H1 (cell line): ENCODE data around the gene HP1BP3. TPM values are rescaled to one million over a fixed set of nuclear protein-coding genes. Genes with fewer than 3 reads are reported as not detected.

Experiments used
- E2F6 ChIP-seq: IDR thresholded peaks from 2 replicates; pipeline ENCODE4 v1.6.1; 2012; ENCODE audit warnings: inconsistent platforms
- TAF1 ChIP-seq: IDR thresholded peaks from 2 replicates; pipeline ENCODE4 v1.6.1; 2011; ENCODE audit warnings: mild to moderate bottlenecking, low read depth, low read length
- polyA plus RNA-seq, 7 experiments: library from polyadenylated mRNA; depleted of rRNA in 3 of 7; stranded (reverse) in 5 of 7; unstranded in 2 of 7; fragments of >200 nt in 5 of 7; fragments of 200-250 nt in 2 of 7; gene quantifications; 1 replicate in 5 of 7; 2 replicates in 1 of 7; 4 replicates in 1 of 7; pipeline versions ENCODE4 v1.2.1 to v1.2.3, GENCODE V29; 2011 to 2013; ENCODE audit warnings: missing spikeins in 2 of 7, mixed read lengths in 2 of 7
- total RNA-seq: library from RNA; stranded (reverse); fragmentation: NEBNext Ultra II Directional; extraction: Animal tissue kit (Norgen Biotek cat#: 25700); gene quantifications from 2 replicates; pipeline ENCODE4 v1.2.1, GENCODE V29; 2021
- TF ChIP-seq, protein P1 (sequence below): fragments of 300-600 bp; sonication (generic); IDR thresholded peaks from 2 replicates; pipeline ENCODE4 v1.7.1; 2012; ENCODE audit warnings: low read length, moderate library complexity, mild to moderate bottlenecking, inconsistent platforms; ENCODE audit not compliant: insufficient replicate concordance

Gene HP1BP3
- total and polyA plus RNA-seq, 2 of the 8 experiments (the other 6 are each of a cell fraction or from before 2014, with no cell fraction given): 47.4 to 125 TPM

DNA sequence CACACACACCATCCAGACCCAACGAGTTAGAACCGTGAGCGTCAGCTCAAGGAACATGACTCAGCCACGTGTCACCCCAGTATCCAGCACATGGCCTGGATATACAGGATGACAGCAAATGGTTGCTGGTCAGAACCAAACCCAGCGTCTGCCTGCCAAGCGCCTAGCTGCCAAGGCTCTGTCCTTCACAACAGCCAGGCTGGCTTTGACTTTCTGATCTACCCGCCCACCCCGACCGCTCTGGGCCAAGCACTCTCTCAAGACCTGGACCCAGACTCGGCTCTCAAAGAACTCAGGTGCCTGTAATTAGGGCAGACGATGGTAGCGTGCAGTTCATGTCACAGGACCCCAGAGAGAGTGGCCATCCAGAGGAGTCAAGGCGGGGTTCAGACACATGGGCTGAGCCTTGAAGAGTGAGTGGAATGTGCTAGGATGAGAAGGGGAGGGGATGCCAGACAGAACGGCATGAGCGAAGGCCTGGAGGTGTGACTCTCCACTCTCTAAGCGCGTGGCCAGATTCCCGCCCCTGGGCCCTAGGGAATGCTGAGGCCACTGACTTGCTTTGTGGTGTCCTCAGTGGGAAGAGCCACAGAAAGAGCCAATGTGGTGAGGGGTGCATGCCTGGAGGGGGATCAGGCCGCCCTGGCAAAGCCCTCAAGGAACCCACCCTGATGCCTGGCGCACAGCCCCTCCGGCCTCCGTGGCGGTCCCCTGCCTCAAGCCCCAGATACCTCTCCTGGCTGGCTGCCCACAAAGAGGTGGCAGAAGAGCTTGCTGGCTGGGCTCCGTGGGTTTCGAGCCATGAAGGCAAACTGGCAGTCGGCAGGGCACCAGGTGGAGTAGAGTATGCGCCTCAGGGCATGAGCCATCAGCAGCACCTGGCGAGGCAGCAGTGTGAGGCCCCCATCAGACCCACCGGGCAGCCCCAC, 61.7 kb downstream of the HP1BP3 start (continued):
- TF ChIP-seq, protein P1, sequence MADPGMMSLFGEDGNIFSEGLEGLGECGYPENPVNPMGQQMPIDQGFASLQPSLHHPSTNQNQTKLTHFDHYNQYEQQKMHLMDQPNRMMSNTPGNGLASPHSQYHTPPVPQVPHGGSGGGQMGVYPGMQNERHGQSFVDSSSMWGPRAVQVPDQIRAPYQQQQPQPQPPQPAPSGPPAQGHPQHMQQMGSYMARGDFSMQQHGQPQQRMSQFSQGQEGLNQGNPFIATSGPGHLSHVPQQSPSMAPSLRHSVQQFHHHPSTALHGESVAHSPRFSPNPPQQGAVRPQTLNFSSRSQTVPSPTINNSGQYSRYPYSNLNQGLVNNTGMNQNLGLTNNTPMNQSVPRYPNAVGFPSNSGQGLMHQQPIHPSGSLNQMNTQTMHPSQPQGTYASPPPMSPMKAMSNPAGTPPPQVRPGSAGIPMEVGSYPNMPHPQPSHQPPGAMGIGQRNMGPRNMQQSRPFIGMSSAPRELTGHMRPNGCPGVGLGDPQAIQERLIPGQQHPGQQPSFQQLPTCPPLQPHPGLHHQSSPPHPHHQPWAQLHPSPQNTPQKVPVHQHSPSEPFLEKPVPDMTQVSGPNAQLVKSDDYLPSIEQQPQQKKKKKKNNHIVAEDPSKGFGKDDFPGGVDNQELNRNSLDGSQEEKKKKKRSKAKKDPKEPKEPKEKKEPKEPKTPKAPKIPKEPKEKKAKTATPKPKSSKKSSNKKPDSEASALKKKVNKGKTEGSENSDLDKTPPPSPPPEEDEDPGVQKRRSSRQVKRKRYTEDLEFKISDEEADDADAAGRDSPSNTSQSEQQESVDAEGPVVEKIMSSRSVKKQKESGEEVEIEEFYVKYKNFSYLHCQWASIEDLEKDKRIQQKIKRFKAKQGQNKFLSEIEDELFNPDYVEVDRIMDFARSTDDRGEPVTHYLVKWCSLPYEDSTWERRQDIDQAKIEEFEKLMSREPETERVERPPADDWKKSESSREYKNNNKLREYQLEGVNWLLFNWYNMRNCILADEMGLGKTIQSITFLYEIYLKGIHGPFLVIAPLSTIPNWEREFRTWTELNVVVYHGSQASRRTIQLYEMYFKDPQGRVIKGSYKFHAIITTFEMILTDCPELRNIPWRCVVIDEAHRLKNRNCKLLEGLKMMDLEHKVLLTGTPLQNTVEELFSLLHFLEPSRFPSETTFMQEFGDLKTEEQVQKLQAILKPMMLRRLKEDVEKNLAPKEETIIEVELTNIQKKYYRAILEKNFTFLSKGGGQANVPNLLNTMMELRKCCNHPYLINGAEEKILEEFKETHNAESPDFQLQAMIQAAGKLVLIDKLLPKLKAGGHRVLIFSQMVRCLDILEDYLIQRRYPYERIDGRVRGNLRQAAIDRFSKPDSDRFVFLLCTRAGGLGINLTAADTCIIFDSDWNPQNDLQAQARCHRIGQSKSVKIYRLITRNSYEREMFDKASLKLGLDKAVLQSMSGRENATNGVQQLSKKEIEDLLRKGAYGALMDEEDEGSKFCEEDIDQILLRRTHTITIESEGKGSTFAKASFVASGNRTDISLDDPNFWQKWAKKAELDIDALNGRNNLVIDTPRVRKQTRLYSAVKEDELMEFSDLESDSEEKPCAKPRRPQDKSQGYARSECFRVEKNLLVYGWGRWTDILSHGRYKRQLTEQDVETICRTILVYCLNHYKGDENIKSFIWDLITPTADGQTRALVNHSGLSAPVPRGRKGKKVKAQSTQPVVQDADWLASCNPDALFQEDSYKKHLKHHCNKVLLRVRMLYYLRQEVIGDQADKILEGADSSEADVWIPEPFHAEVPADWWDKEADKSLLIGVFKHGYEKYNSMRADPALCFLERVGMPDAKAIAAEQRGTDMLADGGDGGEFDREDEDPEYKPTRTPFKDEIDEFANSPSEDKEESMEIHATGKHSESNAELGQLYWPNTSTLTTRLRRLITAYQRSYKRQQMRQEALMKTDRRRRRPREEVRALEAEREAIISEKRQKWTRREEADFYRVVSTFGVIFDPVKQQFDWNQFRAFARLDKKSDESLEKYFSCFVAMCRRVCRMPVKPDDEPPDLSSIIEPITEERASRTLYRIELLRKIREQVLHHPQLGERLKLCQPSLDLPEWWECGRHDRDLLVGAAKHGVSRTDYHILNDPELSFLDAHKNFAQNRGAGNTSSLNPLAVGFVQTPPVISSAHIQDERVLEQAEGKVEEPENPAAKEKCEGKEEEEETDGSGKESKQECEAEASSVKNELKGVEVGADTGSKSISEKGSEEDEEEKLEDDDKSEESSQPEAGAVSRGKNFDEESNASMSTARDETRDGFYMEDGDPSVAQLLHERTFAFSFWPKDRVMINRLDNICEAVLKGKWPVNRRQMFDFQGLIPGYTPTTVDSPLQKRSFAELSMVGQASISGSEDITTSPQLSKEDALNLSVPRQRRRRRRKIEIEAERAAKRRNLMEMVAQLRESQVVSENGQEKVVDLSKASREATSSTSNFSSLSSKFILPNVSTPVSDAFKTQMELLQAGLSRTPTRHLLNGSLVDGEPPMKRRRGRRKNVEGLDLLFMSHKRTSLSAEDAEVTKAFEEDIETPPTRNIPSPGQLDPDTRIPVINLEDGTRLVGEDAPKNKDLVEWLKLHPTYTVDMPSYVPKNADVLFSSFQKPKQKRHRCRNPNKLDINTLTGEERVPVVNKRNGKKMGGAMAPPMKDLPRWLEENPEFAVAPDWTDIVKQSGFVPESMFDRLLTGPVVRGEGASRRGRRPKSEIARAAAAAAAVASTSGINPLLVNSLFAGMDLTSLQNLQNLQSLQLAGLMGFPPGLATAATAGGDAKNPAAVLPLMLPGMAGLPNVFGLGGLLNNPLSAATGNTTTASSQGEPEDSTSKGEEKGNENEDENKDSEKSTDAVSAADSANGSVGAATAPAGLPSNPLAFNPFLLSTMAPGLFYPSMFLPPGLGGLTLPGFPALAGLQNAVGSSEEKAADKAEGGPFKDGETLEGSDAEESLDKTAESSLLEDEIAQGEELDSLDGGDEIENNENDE: no peak
- TF ChIP-seq TAF1 (no peak), E2F6 (peak; percentile 54; the same call in 1 of the 2 replicates)
